GM23338 (cell line): Measurements from ENCODE around the gene NCKAP1.

Experiments
- CREB1 ChIP-seq: fragments of 250-450 bp; sonication (Bioruptor Pico); IDR thresholded peaks from 2 replicates; pipeline ENCODE4 v1.5.0; 2020; ENCODE audit warnings: low read depth, mild to moderate bottlenecking, moderate library complexity
- CTCF ChIP-seq, 2 experiments: fragments of 200-600 bp in 1 of 2; sonication (generic) in 1 of 2; conservative IDR thresholded peaks; 2 replicates each; pipeline versions ENCODE4 v1.5.1 to v1.6.1; 2016 to 2017; ENCODE audit warnings: antibody characterized with exemption in 2 of 2, low read depth in 2 of 2, mild to moderate bottlenecking in 2 of 2, moderate library complexity in 1 of 2
- EZH2 ChIP-seq: fragments of 200-600 bp; sonication (generic); IDR thresholded peaks from one replicate; pipeline ENCODE4 v1.8.0; 2017; ENCODE audit warnings: antibody characterized with exemption, mild to moderate bottlenecking, low read depth; ENCODE audit not compliant: unreplicated experiment
- EZH2phosphoT487 ChIP-seq: fragments of 200-600 bp; sonication (generic); IDR thresholded peaks from one replicate; pipeline ENCODE4 v1.8.1; 2018; ENCODE audit warnings: antibody characterized with exemption; ENCODE audit not compliant: unreplicated experiment
- POLR2AphosphoS5 ChIP-seq: IDR thresholded peaks from 2 replicates; pipeline ENCODE4 v1.6.1; 2016; ENCODE audit warnings: antibody characterized with exemption, low read depth
- TF ChIP-seq, protein P1 (sequence below): IDR thresholded peaks from 2 replicates; pipeline ENCODE4 v1.6.1; 2016; ENCODE audit warnings: antibody characterized with exemption

DNA sequence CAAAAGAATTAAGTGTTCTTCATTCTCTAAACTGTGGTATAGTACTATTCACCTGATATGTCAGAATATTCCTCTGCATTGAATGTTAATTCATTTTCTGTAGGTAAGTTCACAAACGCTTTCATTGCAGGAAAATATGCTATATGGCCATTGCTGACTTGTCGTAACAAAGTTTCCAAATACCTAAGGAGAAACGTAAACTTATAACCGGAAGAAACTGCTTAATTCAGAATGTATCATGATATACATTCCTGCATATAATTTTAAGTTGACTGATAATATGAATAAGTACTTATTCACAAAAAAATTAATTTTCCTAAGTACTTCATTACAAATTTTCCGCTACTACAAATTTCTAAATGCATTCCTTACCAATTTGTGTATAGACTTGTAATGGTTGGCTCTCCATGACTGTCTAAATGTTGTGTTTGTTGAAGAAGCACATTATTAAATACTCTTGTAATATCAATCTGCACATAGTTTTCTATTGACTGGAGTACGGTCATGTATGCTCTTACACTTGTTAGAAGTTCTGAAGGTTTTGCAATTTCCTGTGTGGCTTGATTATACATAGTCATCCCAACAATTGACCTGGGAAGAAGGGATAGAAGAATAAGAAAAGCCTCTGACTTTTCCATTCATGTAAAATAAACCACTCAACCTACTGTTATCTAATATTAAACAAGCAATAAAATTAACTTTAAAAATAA is 85.4 kb downstream of the NCKAP1 start:
- TF ChIP-seq EZH2 (no peak), CTCF (conservative IDR thresholded peaks at IDR 0.05; ENCODE audit: low read depth in 2 of 2) (no peak), POLR2AphosphoS5 (no peak), CREB1 (CRISPR knock-in tag) (no peak), EZH2phosphoT487 (no peak)
- TF ChIP-seq, protein P1, sequence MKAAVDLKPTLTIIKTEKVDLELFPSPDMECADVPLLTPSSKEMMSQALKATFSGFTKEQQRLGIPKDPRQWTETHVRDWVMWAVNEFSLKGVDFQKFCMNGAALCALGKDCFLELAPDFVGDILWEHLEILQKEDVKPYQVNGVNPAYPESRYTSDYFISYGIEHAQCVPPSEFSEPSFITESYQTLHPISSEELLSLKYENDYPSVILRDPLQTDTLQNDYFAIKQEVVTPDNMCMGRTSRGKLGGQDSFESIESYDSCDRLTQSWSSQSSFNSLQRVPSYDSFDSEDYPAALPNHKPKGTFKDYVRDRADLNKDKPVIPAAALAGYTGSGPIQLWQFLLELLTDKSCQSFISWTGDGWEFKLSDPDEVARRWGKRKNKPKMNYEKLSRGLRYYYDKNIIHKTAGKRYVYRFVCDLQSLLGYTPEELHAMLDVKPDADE, result no peak
